Measurements from ENCODE around the gene STPG1. TPM values are rescaled to one million over a fixed set of nuclear protein-coding genes. Genes with fewer than 3 reads are reported as not detected.

STPG1 gene
- total RNA-seq, 2 experiments from 2014 or later = 8.0 to 9.9 TPM

DNA sequence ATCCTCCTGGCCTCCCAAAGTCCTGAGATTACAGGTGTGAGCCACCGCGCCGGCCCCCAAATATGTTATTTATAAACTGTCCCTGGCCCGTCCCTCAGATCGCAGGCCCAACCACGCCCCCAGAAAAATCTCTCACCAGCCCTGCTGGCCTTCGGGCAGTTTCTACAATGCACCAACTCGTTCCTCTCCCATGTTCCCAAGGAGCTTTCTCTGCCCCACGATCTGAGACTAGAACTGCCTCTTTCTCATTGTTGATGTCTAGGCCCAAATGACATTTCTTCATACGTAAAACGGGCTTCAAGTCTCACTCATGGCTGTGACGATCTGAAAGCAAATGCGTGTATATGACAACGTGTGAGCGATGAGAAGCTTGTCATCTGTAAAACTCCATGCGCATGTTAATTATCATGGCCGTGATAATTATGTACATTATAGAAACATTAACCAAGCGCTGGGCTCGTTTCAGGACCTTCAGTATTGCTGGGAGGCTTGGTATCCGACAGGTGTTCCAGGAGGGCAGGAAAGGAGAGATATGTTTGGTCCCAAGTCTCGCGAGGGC is 1.3 kb upstream of the STPG1 start:
- Mint-ChIP-seq H3K36me3 (ENCODE audit: low read depth) (peaks cover 19% of the 10 kb centered on the region), H3K27ac (peak overlapping the region; percentile 85), H3K4me1 (ENCODE audit: low read depth) (peaks cover 65% of the 10 kb centered on the region), H3K9me3 (ENCODE audit: insufficient read depth) (no peaks in the 10 kb centered on the region), H3K27me3 (ENCODE audit: low read depth) (no peaks in the 10 kb centered on the region), H3K4me3 (peak overlapping the region; percentile 99)
- DNase-seq = no peak
- no peak for ATAC-seq
- POLR2A ChIA-PET = interaction anchor here (0.7 to 3.3 kb wide), 8 partner anchors 66 to 224 kb away, joined by 3 to 61 read pairs (median 4); partner anchors contain the start of gene RCAN3
- CTCF ChIA-PET = interaction anchor here (0.8 to 12.8 kb wide), 53 partner anchors 9 to 265 kb away, joined by 3 to 159 read pairs (median 6); partner anchors contain the start of gene RCAN3

DNA sequence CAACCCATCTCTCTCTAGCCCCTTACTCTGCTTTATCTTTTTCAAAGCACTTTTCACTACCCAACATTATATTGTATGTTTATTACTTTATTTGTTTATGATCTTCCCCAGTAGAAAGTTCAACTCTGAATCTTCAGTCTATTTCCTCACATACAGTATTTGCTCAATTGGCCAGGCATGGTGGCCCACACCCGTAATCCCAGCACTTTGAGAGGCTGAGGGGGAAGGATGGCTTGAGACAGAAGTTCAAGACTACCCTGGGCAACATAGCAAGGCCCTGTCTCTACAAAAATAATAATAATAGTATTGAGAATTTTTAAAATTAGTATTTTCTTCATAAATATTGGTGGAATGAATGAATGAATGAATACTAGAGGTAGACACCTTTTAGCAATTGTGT is 1.2 kb downstream of the STPG1 start:
- ChIA-PET POLR2A (interaction anchor here (1.2 to 1.3 kb wide), 2 partner anchors 20 to 89 kb away, joined by 3 to 4 read pairs; no protein-coding TSS in a partner anchor), CTCF (interaction anchor here (0.9 to 12.8 kb wide), 9 partner anchors 9 to 213 kb away, joined by 4 to 159 read pairs (median 82); partner anchors contain the start of gene RCAN3)
- H3K27ac Mint-ChIP-seq = no peak overlapping the region
- peaks cover 14% of the 10 kb centered on the region for H3K36me3 Mint-ChIP-seq (ENCODE audit: low read depth)
- DNase-seq = no peak
- H3K9me3 Mint-ChIP-seq (ENCODE audit: insufficient read depth) = no peaks in the 10 kb centered on the region
- peaks cover 45% of the 10 kb centered on the region for H3K4me1 Mint-ChIP-seq (ENCODE audit: low read depth)
- H3K4me3 Mint-ChIP-seq = peak overlapping the region; percentile 83
- H3K27me3 Mint-ChIP-seq (ENCODE audit: low read depth) = no peaks in the 10 kb centered on the region
- no peak for ATAC-seq

DNA sequence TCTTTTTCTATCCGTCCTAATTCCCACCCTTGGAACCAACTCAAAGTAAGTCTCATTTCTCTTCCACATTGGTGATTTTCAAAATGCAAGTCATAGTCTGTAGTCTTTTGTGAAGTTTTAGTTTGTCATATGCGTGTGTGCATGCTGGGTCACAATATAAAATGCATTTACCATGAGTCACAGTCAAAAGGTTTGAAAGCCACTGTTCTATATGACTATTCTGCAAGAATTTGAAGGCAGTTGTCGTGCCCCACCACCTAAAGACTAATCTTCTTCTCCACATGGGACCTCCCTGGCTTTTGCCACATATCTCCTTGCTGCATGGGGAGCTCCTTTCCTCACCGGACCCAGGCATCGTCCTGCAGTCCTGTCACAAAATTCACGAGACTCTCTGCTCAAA is 1.6 kb downstream of the STPG1 start:
- ChIA-PET CTCF (interaction anchor here (1.4 to 12.8 kb wide), 5 partner anchors 9 to 213 kb away, joined by 4 to 159 read pairs (median 130); no protein-coding TSS in a partner anchor), POLR2A (no interaction called here)
- Mint-ChIP-seq H3K27ac (no peak overlapping the region), H3K27me3 (ENCODE audit: low read depth) (no peaks in the 10 kb centered on the region), H3K9me3 (ENCODE audit: insufficient read depth) (no peaks in the 10 kb centered on the region), H3K4me3 (no peak overlapping the region), H3K36me3 (ENCODE audit: low read depth) (peaks cover 14% of the 10 kb centered on the region), H3K4me1 (ENCODE audit: low read depth) (peaks cover 40% of the 10 kb centered on the region)
- DNase-seq (no peak), ATAC-seq (no peak)

DNA sequence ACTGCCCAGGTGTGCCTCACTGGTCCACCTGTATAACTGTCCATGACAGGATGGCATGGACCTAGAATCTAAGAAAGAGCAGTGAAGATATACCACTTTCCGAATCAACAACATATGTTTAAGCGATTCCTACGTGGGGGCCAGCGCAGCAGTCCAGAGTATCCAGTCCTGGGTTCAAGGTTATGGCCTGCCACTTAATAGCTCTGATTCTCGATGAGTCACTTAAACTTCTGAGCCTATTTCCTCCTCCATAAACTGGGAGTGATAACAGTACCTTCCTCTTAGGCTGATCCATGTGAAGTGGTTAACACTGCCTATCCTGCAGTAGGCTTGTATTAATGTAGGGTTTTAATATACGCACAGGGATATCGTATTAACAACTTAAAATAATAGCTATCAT is 2.8 kb downstream of the STPG1 start:
- no peak overlapping the region for H3K27ac Mint-ChIP-seq
- H3K4me1 Mint-ChIP-seq (ENCODE audit: low read depth) = peaks cover 32% of the 10 kb centered on the region
- no peaks in the 10 kb centered on the region for H3K27me3 Mint-ChIP-seq (ENCODE audit: low read depth)
- peaks cover 10% of the 10 kb centered on the region for H3K36me3 Mint-ChIP-seq (ENCODE audit: low read depth)
- DNase-seq (no peak), ATAC-seq (no peak)
- H3K4me3 Mint-ChIP-seq = no peak overlapping the region
- POLR2A ChIA-PET = no interaction called here
- H3K9me3 Mint-ChIP-seq (ENCODE audit: insufficient read depth) = no peaks in the 10 kb centered on the region
- CTCF ChIA-PET = interaction anchor here (1.4 to 12.8 kb wide), 4 partner anchors 8 to 211 kb away, joined by 4 to 133 read pairs (median 106); no protein-coding TSS in a partner anchor

DNA sequence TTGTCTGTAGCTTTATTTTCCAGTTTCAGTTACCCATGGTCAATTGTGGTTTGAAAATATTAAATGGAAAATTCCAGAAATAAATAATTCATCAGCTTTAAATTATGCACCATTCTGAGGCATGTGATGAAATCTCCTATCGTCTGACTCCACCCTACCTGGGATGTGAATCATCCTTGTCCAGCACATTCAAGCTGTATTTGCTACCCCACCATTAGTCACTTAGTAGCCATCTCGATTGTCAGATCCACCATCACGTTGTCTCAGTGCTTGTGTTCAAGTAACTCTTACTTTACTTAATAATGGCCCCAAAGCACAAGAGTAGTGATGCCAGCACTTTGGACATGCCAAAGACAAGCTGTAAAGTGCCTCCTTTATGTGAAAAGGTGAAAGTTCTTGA is 4.0 kb downstream of the STPG1 start:
- H3K36me3 Mint-ChIP-seq (ENCODE audit: low read depth) = peaks cover 8% of the 10 kb centered on the region
- no peak for DNase-seq
- no peak overlapping the region for H3K4me3 Mint-ChIP-seq

DNA sequence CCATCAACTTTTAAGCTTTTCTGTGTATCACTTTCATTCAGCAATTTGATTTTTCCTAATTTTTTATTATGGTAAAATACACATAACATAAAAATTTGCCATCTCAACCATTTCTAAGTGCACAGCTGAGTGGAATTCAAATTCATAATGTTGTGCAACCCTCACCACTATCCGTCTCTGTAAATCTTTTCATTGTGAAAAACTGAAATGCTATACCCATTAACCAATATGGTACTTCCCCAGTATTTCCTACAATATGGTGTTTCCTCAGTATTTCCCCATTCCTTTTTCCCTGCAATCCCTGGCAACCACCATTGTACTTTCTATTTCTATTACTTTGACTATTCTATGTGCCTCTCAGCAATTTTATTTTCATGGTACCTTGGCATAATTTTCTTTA is 6.8 kb downstream of the STPG1 start:
- Mint-ChIP-seq H3K27me3 (ENCODE audit: low read depth) (no peaks in the 10 kb centered on the region), H3K9me3 (ENCODE audit: insufficient read depth) (no peaks in the 10 kb centered on the region), H3K36me3 (ENCODE audit: low read depth) (peaks cover 8% of the 10 kb centered on the region), H3K4me3 (no peak overlapping the region), H3K27ac (no peak overlapping the region), H3K4me1 (ENCODE audit: low read depth) (peaks cover 2% of the 10 kb centered on the region)
- ATAC-seq (no peak), DNase-seq (no peak)
- ChIA-PET POLR2A (no interaction called here), CTCF (interaction anchor here (0.5 kb wide), 1 partner anchor 15 kb away, joined by 3 read pairs; no protein-coding TSS in a partner anchor)

More for the DNA sequence above, 4.0 kb downstream of the STPG1 start:
- Mint-ChIP-seq H3K4me1 (ENCODE audit: low read depth) (peaks cover 24% of the 10 kb centered on the region), H3K9me3 (ENCODE audit: insufficient read depth) (no peaks in the 10 kb centered on the region), H3K27me3 (ENCODE audit: low read depth) (no peaks in the 10 kb centered on the region), H3K27ac (no peak overlapping the region)
- ChIA-PET CTCF (interaction anchor here (1.3 to 12.8 kb wide), 6 partner anchors 17 to 210 kb away, joined by 3 to 133 read pairs (median 46); no protein-coding TSS in a partner anchor), POLR2A (no interaction called here)
- no peak for ATAC-seq

DNA sequence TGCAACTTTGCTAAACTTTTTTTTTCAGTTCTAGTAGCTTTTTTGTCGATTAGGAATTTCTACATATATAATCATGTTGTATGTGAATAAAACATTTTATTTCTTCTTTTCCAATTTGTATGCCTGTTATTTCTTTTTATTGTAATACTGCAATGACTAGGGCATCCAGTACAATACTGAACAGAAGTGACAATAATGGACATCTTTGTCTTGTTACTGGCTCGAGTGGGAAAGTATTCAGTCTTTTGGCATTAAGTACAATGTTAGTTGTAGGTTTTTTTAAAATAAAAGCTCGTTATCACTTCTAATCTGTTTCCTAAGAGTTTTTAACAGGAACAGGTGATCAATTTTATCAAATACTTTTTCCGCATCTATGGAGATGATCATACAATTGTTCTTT is 9.8 kb downstream of the STPG1 start:
- ChIA-PET CTCF (interaction anchor here (0.9 to 7.0 kb wide), 9 partner anchors 8 to 202 kb away, joined by 3 to 50 read pairs (median 4); partner anchors contain the start of genes NIPAL3 and STPG1), POLR2A (no interaction called here)
- no peak overlapping the region for H3K4me3 Mint-ChIP-seq
- H3K36me3 Mint-ChIP-seq (ENCODE audit: low read depth) = peaks cover 15% of the 10 kb centered on the region
- ATAC-seq = no peak
- no peak overlapping the region for H3K27ac Mint-ChIP-seq
- no peaks in the 10 kb centered on the region for H3K27me3 Mint-ChIP-seq (ENCODE audit: low read depth)
- no peak for DNase-seq
- H3K4me1 Mint-ChIP-seq (ENCODE audit: low read depth) = no peaks in the 10 kb centered on the region
- H3K9me3 Mint-ChIP-seq (ENCODE audit: insufficient read depth) = no peaks in the 10 kb centered on the region

DNA sequence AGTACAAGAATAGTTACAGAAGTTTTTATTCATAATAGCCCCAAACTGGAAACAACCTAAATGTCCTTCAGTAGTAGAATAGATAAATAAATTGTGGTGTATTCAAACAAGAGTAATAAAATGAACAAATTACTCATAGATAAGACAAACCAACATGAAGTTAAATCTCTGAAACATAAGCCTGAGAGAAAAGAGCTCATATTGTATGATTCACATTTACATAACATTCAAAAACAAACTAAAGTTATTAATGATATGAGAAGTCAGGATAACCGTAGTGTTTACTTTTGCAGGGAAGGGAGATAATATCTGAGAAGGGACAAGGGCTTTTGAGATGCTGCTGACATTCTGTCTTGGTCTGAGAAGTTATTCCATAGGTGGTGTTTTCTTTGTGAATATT is 13.5 kb downstream of the STPG1 start:
- no peaks in the 10 kb centered on the region for H3K9me3 Mint-ChIP-seq (ENCODE audit: insufficient read depth)
- no peaks in the 10 kb centered on the region for H3K4me1 Mint-ChIP-seq (ENCODE audit: low read depth)
- H3K4me3 Mint-ChIP-seq = no peak overlapping the region
- DNase-seq (no peak), ATAC-seq (no peak)
- no peak overlapping the region for H3K27ac Mint-ChIP-seq
- CTCF ChIA-PET = interaction anchor here (1.0 to 7.0 kb wide), 5 partner anchors 8 to 200 kb away, joined by 3 to 50 read pairs (median 11); partner anchors contain the start of genes NIPAL3 and STPG1
- H3K36me3 Mint-ChIP-seq (ENCODE audit: low read depth) = peaks cover 7% of the 10 kb centered on the region
- H3K27me3 Mint-ChIP-seq (ENCODE audit: low read depth) = no peaks in the 10 kb centered on the region
- POLR2A ChIA-PET = no interaction called here

DNA sequence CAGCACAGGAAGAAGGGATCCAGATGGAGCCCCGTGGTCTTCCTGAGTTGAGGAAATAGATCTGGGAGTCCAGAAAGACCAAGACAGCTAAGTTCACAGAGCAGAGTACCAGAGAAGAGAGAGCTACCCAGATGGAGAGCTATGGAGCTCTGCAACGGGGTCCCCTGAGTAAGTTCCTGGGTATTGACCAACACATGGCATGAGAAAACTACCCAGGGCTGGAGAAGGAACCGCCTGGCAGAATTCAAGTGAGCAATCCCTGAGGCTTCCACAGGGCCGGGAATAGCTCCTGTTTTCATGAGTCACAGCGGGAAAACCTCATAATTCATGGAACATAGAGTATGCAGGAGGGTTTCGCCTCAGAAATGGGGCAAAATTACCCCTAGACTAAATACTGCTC is 19.7 kb downstream of the STPG1 start:
- H3K4me1 Mint-ChIP-seq (ENCODE audit: low read depth) = peaks cover 26% of the 10 kb centered on the region
- H3K36me3 Mint-ChIP-seq (ENCODE audit: low read depth) = peaks cover 4% of the 10 kb centered on the region
- no peak overlapping the region for H3K4me3 Mint-ChIP-seq
- H3K27me3 Mint-ChIP-seq (ENCODE audit: low read depth) = no peaks in the 10 kb centered on the region
- ATAC-seq = no peak
- no peak overlapping the region for H3K27ac Mint-ChIP-seq
- CTCF ChIA-PET = interaction anchor here (0.9 to 6.2 kb wide), 24 partner anchors 8 to 441 kb away, joined by 3 to 375 read pairs (median 16); partner anchors contain the start of genes GRHL3, NIPAL3 and STPG1
- POLR2A ChIA-PET = interaction anchor here (0.7 to 3.6 kb wide), 3 partner anchors 193 to 249 kb away, joined by 3 to 18 read pairs (median 4); no protein-coding TSS in a partner anchor
- DNase-seq = no peak
- H3K9me3 Mint-ChIP-seq (ENCODE audit: insufficient read depth) = no peaks in the 10 kb centered on the region

DNA sequence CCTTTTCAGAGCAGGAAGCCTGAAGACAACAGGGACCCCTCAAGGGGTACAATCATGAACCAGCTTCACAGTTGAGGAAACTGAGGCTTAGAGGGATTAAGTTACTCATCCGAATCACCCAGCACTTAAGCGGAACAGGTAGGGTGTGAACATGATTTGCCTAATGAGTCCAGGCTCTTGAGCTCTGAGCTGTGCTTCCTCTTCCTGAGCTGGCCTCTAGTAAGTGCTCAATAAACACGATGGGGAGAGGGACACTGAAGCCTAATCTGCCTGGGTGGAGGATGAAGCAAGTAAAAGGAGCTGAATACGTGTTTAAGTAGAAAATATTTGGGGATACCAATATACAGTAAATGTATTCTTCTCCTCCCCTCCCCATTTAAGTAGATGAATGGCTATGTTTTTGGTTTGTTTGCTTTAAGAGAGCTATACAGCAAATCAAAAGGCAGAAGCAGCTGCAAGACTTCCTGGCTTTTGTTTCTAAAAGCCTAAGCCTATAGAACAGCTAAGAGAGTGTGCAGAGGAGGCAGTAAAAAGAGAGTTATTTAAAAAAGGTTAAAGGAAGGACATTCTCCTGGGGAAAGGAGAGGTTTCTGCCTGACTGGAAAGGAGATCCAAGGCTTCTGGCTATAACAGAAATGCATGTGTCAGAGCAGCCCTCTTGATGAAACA is 20.5 kb downstream of the STPG1 start:
- DNase-seq (peak; percentile 14), ATAC-seq (no peak)
- Mint-ChIP-seq H3K4me1 (ENCODE audit: low read depth) (peaks cover 26% of the 10 kb centered on the region), H3K9me3 (ENCODE audit: insufficient read depth) (no peaks in the 10 kb centered on the region), H3K36me3 (ENCODE audit: low read depth) (peaks cover 4% of the 10 kb centered on the region), H3K27me3 (ENCODE audit: low read depth) (no peaks in the 10 kb centered on the region), H3K4me3 (no peak overlapping the region), H3K27ac (no peak overlapping the region)
- ChIA-PET POLR2A (interaction anchor here (0.7 to 3.6 kb wide), 5 partner anchors 20 to 249 kb away, joined by 3 to 18 read pairs (median 4); partner anchors contain the start of gene STPG1), CTCF (interaction anchor here (0.8 to 6.2 kb wide), 34 partner anchors 8 to 442 kb away, joined by 3 to 375 read pairs (median 6); partner anchors contain the start of genes GRHL3, NIPAL3 and STPG1)

DNA sequence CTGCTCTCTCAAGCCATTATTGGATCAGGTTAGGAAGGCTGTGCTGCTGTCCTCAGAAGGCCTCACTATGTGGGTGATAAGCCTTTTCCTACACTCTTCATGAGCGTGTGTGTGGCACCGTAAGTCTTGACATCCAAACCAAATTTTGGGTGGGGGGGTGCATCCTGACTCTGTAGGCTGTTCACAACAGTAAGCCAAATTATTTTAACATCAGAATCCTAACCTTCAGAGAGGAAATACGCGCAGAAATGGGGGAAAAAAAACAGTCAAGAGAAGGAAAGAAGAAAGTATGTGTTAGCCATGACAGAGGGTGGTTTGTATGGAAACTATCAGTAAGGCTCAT is 21.0 kb downstream of the STPG1 start:
- Mint-ChIP-seq H3K36me3 (ENCODE audit: low read depth) (peaks cover 4% of the 10 kb centered on the region), H3K9me3 (ENCODE audit: insufficient read depth) (no peaks in the 10 kb centered on the region), H3K4me3 (no peak overlapping the region), H3K4me1 (ENCODE audit: low read depth) (peaks cover 26% of the 10 kb centered on the region), H3K27me3 (ENCODE audit: low read depth) (no peaks in the 10 kb centered on the region), H3K27ac (no peak overlapping the region)
- ChIA-PET POLR2A (interaction anchor here (1.1 to 3.6 kb wide), 3 partner anchors 21 to 203 kb away, joined by 4 to 18 read pairs (median 5); partner anchors contain the start of gene STPG1), CTCF (interaction anchor here (0.7 to 6.2 kb wide), 40 partner anchors 8 to 620 kb away, joined by 3 to 375 read pairs (median 6); partner anchors contain the start of genes GRHL3, NIPAL3 and STPG1)
- peak; percentile 16 for DNase-seq
- ATAC-seq = no peak
